GM18951 (cell line): ENCODE data around the gene HASPIN.

Experiments used
- POLR2A ChIP-seq: IDR thresholded peaks from 4 replicates; pipeline ENCODE4 v1.6.1; 2011; ENCODE audit warnings: mild to moderate bottlenecking; ENCODE audit not compliant: insufficient read length, insufficient read depth; ENCODE audit errors: extremely low read depth
- in situ Hi-C: fragments of 300-500 bp; cut with MboI; formaldehyde crosslinking; loops from one replicate; pipeline ENCODE4 v1.12.0; 2022; ENCODE audit warnings: low sequenced_read_pairs, mixed read lengths, inconsistent platforms; ENCODE audit not compliant: unreplicated experiment

The HASPIN gene

DNA sequence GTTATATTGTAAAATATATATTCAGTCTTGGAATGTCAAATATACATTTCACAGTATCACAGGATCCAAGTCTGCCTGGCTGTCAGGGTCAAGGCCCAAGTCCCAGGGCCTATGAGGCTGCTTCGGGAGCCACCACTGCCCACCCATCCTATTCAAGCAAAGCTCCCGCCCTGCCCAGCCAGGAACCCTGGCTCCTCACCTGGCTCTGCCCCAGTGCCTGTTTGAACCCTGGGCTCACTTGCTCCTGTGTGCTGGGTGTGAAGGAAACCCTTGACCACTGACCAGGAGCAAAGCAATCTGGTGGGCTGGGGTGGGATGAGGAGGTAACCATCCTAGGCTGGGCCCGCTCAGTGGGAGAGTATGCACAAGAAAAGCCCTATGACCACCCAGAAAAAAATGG, 50.3 kb downstream of the HASPIN start:
- no peak for TF ChIP-seq POLR2A
- in situ Hi-C loops: no loop called here
